ENCODE data around the gene ELMOD2.
"Not testable (repeated sequence)": the region's sequence is repeated elsewhere in the genome, so short reads cannot be mapped to it uniquely, and the experiment has no call there.

ELMOD2 gene

GRCh38 chr4:140523857-140524742, at the start of gene ELMOD2:
Gene ELMOD2 (plus strand): TSS chr4:140524168. CDS start chr4:140525429, 1,261 bp downstream.
- peak; percentile 94 for DNase-seq

GRCh38 chr4:140483445-140483844, 40.5 kb upstream of the ELMOD2 start:
- DNase-seq, result no peak

- no peak for DNase-seq
Measured at GRCh38 chr4:140485939-140486338, 38.0 kb upstream of the ELMOD2 start.

GRCh38 chr4:140497405-140497746, 26.6 kb upstream of the ELMOD2 start:
- no peak for DNase-seq

GRCh38 chr4:140497747-140498636, 26.0 kb upstream of the ELMOD2 start, which contains the start of gene MGAT4D:
Gene MGAT4D (minus strand): TSS chr4:140498293. CDS start chr4:140498222, 71 bp downstream.
- DNase-seq, result no peak

- DNase-seq, result no peak
Measured at GRCh38 chr4:140499391-140499790, 24.6 kb upstream of the ELMOD2 start.

GRCh38 chr4:140504261-140504660, 19.7 kb upstream of the ELMOD2 start:
- DNase-seq, result no peak

- not testable (repeated sequence) for DNase-seq
Measured at GRCh38 chr4:140513765-140514164, 10.2 kb upstream of the ELMOD2 start.

- no peak for DNase-seq
Measured at GRCh38 chr4:140515423-140515822, 8.5 kb upstream of the ELMOD2 start.

GRCh38 chr4:140523370-140523856, 555 bp upstream of the ELMOD2 start:
- DNase-seq, result no peak

GRCh38 chr4:140529434-140529833, 5.5 kb downstream of the ELMOD2 start:
- DNase-seq, result no peak

- no peak for DNase-seq
Measured at GRCh38 chr4:140533951-140534480, 10.0 kb downstream of the ELMOD2 start.

- no peak for DNase-seq
Measured at GRCh38 chr4:140556372-140557085, 32.6 kb downstream of the ELMOD2 start.

- DNase-seq, result no peak
Measured at GRCh38 chr4:140557831-140558435, 34.0 kb downstream of the ELMOD2 start.

- DNase-seq, result no peak
Measured at GRCh38 chr4:140559696-140560095, 35.7 kb downstream of the ELMOD2 start.

GRCh38 chr4:140568507-140569306, 44.7 kb downstream of the ELMOD2 start, which contains the start of gene UCP1:
Gene UCP1 (minus strand): TSS chr4:140568961. CDS start chr4:140568729, 232 bp downstream.
- DNase-seq, result no peak

GRCh38 chr4:140569307-140569638, 45.3 kb downstream of the ELMOD2 start:
- no peak for DNase-seq

- DNase-seq, result no peak
Measured at GRCh38 chr4:140571620-140572019, 47.7 kb downstream of the ELMOD2 start.

- DNase-seq, result no peak
Measured at GRCh38 chr4:140575489-140575888, 51.5 kb downstream of the ELMOD2 start.

GRCh38 chr4:140579278-140579677, 55.3 kb downstream of the ELMOD2 start:
- DNase-seq, result peak; percentile 52

GRCh38 chr4:140581078-140581477, 57.1 kb downstream of the ELMOD2 start:
- DNase-seq, result no peak
